Measurements from ENCODE around the gene ACSF2.

Gene ACSF2

DNA sequence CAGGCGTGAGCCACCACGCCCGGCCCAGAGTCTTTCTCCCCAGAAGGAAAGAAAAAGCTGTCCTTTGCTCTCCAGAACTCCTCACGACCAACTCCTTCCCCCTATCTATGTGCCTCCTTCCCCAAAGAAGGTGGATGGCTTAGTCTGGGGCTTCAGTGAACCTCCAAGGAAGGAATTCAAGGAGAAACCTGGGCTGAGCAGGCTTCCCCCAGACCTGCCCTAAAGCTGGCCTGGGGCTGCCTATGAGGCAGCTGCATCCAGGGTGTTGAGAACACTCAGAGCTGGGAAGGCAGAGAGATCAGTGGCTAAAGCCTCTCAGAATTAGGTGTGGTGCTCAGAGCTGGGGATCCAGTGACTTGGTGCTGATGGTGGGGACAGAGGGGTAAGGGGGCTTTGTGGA lies 3.8 kb downstream of the ACSF2 start:
- no peak for TF ChIP-seq FOXM1 (IDR thresholded peaks at IDR 0.05; ENCODE audit: borderline replicate concordance, low read depth)
- TF ChIP-seq YY1 (IDR thresholded peaks at IDR 0.05; ENCODE audit: low read depth), result no peak
- no peak for TF ChIP-seq ZBTB7A (IDR thresholded peaks at IDR 0.05; ENCODE audit: low read depth)
- no peak for TF ChIP-seq EP300 (IDR thresholded peaks at IDR 0.05; ENCODE audit: borderline replicate concordance)
- TF ChIP-seq RAD21 (IDR thresholded peaks at IDR 0.05; ENCODE audit: low read depth), result no peak
- no peak for TF ChIP-seq CEBPB (IDR thresholded peaks at IDR 0.05)
- TF ChIP-seq CREB1 (IDR thresholded peaks at IDR 0.05; ENCODE audit: low read depth), result no peak
- TF ChIP-seq, protein P1, sequence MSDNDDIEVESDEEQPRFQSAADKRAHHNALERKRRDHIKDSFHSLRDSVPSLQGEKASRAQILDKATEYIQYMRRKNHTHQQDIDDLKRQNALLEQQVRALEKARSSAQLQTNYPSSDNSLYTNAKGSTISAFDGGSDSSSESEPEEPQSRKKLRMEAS (IDR thresholded peaks at IDR 0.05), result no peak
- TF ChIP-seq EGR1 (IDR thresholded peaks at IDR 0.05), result no peak

DNA sequence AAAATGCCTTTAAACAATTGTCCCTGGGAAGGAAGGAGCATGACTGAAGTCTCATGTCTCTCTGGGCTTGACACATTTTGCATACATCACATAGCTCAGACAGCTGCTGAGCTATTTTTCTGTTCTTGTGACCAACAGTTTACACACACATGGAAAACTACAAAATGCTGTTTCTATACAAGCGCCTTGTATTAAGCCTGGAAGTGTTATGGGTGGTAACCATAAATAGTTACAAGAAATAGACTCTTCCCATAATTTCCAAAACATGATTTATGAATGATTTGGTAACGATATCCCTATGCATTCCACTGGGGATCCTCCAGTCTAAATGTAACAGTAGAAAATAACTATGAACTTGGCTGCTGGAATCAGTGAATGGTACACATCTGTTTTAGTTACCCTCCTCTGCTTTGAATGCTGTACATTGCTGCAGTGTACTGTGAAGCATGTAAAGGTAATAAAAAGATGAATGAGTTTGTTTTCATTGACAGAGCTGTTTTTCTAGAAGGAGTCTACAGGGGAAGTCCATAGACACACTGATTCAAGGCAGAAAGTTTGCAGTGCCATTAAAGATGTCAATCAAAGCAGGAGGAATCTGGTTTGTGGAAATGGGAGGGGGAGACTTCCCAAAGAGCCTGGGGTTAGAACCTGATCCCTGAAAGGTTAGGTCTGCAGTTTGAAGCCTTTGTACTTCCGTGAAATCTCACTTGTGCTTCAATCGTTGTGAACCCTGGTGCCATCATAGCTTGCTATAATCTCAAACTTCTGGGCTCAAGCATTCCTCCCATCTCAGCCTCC lies 5.0 kb downstream of the ACSF2 start:
- TF ChIP-seq, protein P2, sequence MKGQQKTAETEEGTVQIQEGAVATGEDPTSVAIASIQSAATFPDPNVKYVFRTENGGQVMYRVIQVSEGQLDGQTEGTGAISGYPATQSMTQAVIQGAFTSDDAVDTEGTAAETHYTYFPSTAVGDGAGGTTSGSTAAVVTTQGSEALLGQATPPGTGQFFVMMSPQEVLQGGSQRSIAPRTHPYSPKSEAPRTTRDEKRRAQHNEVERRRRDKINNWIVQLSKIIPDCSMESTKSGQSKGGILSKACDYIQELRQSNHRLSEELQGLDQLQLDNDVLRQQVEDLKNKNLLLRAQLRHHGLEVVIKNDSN (IDR thresholded peaks at IDR 0.05), result no peak
- TF ChIP-seq TAF1 (IDR thresholded peaks at IDR 0.05; ENCODE audit: low read depth) (no peak), TCF12 (IDR thresholded peaks at IDR 0.05; ENCODE audit: low read depth) (no peak), FOXM1 (IDR thresholded peaks at IDR 0.05; ENCODE audit: borderline replicate concordance, low read depth) (no peak), RAD21 (IDR thresholded peaks at IDR 0.05; ENCODE audit: low read depth) (no peak), CREB1 (IDR thresholded peaks at IDR 0.05; ENCODE audit: low read depth) (no peak), NFIC (IDR thresholded peaks at IDR 0.05) (no peak), TEAD4 (IDR thresholded peaks at IDR 0.05) (no peak), EGR1 (IDR thresholded peaks at IDR 0.05) (no peak), EP300 (IDR thresholded peaks at IDR 0.05; ENCODE audit: borderline replicate concordance) (no peak), CEBPB (IDR thresholded peaks at IDR 0.05) (no peak), YY1 (IDR thresholded peaks at IDR 0.05; ENCODE audit: low read depth) (no peak), ZBTB7A (IDR thresholded peaks at IDR 0.05; ENCODE audit: low read depth) (no peak)
- TF ChIP-seq, protein P3, sequence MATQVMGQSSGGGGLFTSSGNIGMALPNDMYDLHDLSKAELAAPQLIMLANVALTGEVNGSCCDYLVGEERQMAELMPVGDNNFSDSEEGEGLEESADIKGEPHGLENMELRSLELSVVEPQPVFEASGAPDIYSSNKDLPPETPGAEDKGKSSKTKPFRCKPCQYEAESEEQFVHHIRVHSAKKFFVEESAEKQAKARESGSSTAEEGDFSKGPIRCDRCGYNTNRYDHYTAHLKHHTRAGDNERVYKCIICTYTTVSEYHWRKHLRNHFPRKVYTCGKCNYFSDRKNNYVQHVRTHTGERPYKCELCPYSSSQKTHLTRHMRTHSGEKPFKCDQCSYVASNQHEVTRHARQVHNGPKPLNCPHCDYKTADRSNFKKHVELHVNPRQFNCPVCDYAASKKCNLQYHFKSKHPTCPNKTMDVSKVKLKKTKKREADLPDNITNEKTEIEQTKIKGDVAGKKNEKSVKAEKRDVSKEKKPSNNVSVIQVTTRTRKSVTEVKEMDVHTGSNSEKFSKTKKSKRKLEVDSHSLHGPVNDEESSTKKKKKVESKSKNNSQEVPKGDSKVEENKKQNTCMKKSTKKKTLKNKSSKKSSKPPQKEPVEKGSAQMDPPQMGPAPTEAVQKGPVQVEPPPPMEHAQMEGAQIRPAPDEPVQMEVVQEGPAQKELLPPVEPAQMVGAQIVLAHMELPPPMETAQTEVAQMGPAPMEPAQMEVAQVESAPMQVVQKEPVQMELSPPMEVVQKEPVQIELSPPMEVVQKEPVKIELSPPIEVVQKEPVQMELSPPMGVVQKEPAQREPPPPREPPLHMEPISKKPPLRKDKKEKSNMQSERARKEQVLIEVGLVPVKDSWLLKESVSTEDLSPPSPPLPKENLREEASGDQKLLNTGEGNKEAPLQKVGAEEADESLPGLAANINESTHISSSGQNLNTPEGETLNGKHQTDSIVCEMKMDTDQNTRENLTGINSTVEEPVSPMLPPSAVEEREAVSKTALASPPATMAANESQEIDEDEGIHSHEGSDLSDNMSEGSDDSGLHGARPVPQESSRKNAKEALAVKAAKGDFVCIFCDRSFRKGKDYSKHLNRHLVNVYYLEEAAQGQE (IDR thresholded peaks at IDR 0.05; ENCODE audit: low read depth), result no peak
- TF ChIP-seq, protein P1 (IDR thresholded peaks at IDR 0.05), result no peak

DNA sequence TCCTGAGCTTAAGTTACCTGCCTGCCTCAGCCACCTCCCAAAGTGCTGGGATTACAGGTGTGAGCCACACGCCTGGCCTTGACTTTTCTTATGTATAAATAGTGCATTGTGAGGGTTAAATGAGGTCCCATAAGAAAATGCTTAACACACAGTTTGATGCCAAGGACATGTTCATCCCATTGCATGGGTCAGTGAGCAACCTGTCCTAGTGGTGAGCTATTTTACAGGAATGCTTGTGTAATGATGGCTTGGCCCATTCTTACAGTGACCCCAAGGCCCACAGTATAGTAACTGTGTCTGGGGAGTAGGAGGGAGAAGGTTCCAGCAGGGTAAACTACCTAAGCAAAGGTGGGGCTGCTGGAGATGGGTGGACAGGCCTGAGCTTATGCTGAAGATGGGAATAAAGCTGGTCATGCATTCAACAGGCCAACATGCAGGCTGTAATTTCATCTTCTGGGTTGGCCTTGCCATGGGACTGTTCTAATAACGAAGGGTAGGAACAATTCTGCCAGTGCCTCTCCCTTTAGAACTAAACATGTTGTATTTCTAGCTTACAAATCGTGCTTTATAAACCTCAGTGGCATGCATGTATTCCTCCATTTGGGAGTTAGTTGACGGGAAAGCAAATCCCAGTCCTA lies 6.2 kb downstream of the ACSF2 start:
- TF ChIP-seq, protein P3 (IDR thresholded peaks at IDR 0.05; ENCODE audit: low read depth), result no peak
- TF ChIP-seq EGR1 (IDR thresholded peaks at IDR 0.05) (no peak), CEBPB (IDR thresholded peaks at IDR 0.05) (no peak), EP300 (IDR thresholded peaks at IDR 0.05; ENCODE audit: borderline replicate concordance) (no peak), ZBTB7A (IDR thresholded peaks at IDR 0.05; ENCODE audit: low read depth) (no peak), TAF1 (IDR thresholded peaks at IDR 0.05; ENCODE audit: low read depth) (no peak), NFIC (IDR thresholded peaks at IDR 0.05) (no peak), TEAD4 (IDR thresholded peaks at IDR 0.05) (no peak), TCF12 (IDR thresholded peaks at IDR 0.05; ENCODE audit: low read depth) (no peak), RAD21 (IDR thresholded peaks at IDR 0.05; ENCODE audit: low read depth) (no peak), FOXM1 (IDR thresholded peaks at IDR 0.05; ENCODE audit: borderline replicate concordance, low read depth) (no peak), YY1 (IDR thresholded peaks at IDR 0.05; ENCODE audit: low read depth) (no peak), CREB1 (IDR thresholded peaks at IDR 0.05; ENCODE audit: low read depth) (no peak)
- TF ChIP-seq, protein P1 (IDR thresholded peaks at IDR 0.05), result no peak
- TF ChIP-seq, protein P2 (IDR thresholded peaks at IDR 0.05), result no peak

DNA sequence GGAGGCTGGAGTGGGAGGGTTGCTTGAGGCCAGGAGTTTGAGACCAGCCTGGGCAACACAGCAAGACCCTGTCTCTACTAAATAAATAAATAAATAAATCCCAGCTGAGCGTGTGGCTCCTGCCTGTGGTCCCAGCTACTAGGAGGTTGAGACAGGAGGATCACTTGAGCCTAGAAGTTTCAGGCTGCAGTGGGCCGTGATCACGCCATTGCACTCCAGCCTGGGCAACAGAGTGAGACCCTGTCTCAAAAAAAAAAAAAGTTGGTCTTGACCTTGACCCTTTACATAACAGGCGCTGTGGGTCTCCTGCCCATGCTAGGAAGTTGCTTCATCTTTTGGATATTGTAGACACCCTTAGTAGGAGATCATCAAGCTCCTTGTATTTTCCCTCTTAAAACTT lies 11.4 kb downstream of the ACSF2 start:
- no peak for TF ChIP-seq FOXM1 (IDR thresholded peaks at IDR 0.05; ENCODE audit: borderline replicate concordance, low read depth)
- TF ChIP-seq TCF12 (IDR thresholded peaks at IDR 0.05; ENCODE audit: low read depth), result no peak
- no peak for TF ChIP-seq YY1 (IDR thresholded peaks at IDR 0.05; ENCODE audit: low read depth)
- TF ChIP-seq CREB1 (IDR thresholded peaks at IDR 0.05; ENCODE audit: low read depth), result no peak

DNA sequence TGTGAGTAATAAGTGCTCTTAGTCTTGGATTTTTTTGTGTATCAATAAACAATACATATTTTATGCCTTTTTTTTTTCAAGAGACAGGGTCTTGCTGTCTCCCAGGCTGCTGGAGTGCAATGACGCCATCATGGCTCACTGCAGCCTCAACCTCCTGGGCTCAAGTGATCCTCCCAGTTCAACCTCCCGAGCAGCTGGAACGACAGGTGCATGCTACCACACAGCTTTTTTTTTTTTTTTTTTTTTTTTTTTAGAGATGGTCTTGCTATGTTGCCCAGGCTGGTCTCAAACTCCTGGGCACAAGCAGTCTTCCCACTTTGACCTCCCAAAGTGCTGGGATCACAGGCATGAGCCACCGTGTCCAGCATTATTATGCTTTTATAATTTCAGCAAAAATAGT lies 13.0 kb downstream of the ACSF2 start:
- TF ChIP-seq TAF1 (IDR thresholded peaks at IDR 0.05; ENCODE audit: low read depth) (no peak), EGR1 (IDR thresholded peaks at IDR 0.05) (no peak), YY1 (IDR thresholded peaks at IDR 0.05; ENCODE audit: low read depth) (no peak), FOXM1 (IDR thresholded peaks at IDR 0.05; ENCODE audit: borderline replicate concordance, low read depth) (no peak), CEBPB (IDR thresholded peaks at IDR 0.05) (no peak), NFIC (IDR thresholded peaks at IDR 0.05) (no peak), CREB1 (IDR thresholded peaks at IDR 0.05; ENCODE audit: low read depth) (no peak), RAD21 (IDR thresholded peaks at IDR 0.05; ENCODE audit: low read depth) (no peak), EP300 (IDR thresholded peaks at IDR 0.05; ENCODE audit: borderline replicate concordance) (no peak), TEAD4 (IDR thresholded peaks at IDR 0.05) (no peak), TCF12 (IDR thresholded peaks at IDR 0.05; ENCODE audit: low read depth) (no peak), ZBTB7A (IDR thresholded peaks at IDR 0.05; ENCODE audit: low read depth) (no peak)
- TF ChIP-seq, protein P3 (IDR thresholded peaks at IDR 0.05; ENCODE audit: low read depth), result no peak
- TF ChIP-seq, protein P2 (IDR thresholded peaks at IDR 0.05), result no peak
- TF ChIP-seq, protein P1 (IDR thresholded peaks at IDR 0.05), result no peak
